Stimulated activated CD4-positive, alpha-beta T cell treated with anti-CD3 and anti-CD28 coated beads, TNF-alpha, amount 100 ng/mL, for 48 hours (primary cell): ENCODE results near the gene ITGB8.

Source experiments
- DNase-seq, 3 donors: peaks; one replicate each; pipeline ENCODE4 v3.0.0-alpha.2; 2020; ENCODE audit warnings: low read depth in 3 of 3

Gene ITGB8

GRCh38 chr7:20464891-20465290 lies 134.2 kb downstream of the ITGB8 start:
- no peak for DNase-seq
